KBM-7 (cell line): ENCODE results near the gene TRABD.
"Not testable (repeated sequence)": the region's sequence is repeated elsewhere in the genome, so short reads cannot be mapped to it uniquely, and the experiment has no call there.

Experiments
- DNase-seq: peaks from one replicate; pipeline ENCODE4 v3.0.0-alpha.2; 2015
- in situ Hi-C: fragments of 300-500 bp; cut with MboI; formaldehyde crosslinking; loops from 2 replicates; pipeline ENCODE4 v1.14.3; 2020; ENCODE audit warnings: low sequenced_read_pairs, low pct_unique_long_range_greater_than_20kb, mixed read lengths

Gene TRABD

DNA sequence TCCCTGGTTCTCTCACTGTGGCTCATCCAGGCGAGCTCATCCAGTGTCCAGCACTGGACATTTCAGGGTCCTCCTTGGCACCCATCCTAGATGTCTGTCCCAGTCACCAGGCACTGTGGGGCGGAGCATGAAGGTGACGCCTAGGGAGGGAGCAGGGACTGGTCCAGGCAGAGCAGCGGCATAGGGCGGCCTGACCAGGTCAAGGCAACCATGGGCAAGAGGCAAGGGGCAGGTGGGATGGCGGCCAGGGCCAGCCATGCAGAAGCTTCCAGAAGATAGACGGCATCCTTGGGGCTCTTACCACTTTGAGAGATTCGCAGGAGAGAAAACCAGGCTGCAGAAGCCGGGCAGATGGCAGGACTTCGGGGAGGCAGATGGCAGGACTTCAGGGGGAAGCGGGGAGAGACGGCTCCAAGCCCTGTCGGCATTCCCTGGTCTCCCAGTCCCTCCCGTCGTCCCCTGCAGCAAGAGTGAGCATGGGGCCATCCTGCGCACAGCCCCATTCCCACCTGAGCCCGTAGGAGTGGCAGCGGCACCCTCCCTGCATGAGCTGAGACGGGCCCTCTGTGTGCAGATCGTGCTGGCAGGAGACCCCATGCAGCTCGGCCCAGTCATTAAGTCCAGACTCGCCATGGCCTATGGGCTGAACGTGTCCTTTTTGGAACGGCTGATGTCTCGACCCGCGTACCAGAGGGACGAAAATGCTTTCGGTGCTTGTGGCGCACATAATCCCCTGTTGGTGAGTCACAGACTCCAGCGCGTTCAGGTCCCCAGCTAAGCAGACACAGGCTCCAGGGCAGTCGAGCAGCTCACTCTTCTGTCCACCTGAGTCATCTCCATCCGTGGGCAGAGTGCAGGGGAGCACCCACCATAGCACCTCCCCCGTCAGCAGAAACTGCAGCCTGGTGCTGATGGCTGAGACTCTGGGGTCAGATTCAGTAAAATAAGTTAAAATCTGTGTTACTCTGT is 35.3 kb upstream of the TRABD start:
- in situ Hi-C loops, result loop anchor here (10.0 kb wide), 1 partner anchor 54 kb away; the partner anchor contains the start of gene SELENOO
- no peak for DNase-seq

GRCh38 chr22:50151571-50152537 is 33.9 kb upstream of the TRABD start:
- in situ Hi-C loops, result loop anchor here (10.0 kb wide), 1 partner anchor 53 kb away; the partner anchor contains the start of gene SELENOO
- no peak for DNase-seq

- no peak for DNase-seq
Observed at GRCh38 chr22:50153056-50153755, 32.5 kb upstream of the TRABD start.

DNA sequence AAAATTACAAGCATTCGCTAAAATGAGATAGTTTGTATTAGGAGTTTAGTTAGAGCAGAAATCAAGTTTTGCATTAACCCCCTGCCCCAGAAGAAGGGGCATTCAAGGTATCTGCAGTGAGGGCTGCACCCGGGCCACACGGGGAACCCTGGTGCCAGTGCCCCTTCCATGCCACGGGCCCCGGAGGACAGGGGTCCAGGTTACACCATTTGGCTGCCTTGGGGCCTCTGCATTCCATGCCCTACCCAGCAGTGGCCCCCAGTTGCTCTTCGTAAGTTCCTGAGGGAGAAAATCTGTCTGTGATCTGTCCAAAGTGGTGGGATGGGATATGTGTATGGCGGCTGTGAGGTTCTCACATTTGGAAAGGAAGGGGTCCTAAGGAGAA is 32.0 kb upstream of the TRABD start:
- no peak for DNase-seq
- in situ Hi-C loops, result loop anchor here (10.0 kb wide), 1 partner anchor 51 kb away; the partner anchor contains the start of gene SELENOO

More at GRCh38 chr22:50153056-50153755, 32.5 kb upstream of the TRABD start:
- in situ Hi-C loops, result loop anchor here (10.0 kb wide), 1 partner anchor 52 kb away; the partner anchor contains the start of gene SELENOO

DNA sequence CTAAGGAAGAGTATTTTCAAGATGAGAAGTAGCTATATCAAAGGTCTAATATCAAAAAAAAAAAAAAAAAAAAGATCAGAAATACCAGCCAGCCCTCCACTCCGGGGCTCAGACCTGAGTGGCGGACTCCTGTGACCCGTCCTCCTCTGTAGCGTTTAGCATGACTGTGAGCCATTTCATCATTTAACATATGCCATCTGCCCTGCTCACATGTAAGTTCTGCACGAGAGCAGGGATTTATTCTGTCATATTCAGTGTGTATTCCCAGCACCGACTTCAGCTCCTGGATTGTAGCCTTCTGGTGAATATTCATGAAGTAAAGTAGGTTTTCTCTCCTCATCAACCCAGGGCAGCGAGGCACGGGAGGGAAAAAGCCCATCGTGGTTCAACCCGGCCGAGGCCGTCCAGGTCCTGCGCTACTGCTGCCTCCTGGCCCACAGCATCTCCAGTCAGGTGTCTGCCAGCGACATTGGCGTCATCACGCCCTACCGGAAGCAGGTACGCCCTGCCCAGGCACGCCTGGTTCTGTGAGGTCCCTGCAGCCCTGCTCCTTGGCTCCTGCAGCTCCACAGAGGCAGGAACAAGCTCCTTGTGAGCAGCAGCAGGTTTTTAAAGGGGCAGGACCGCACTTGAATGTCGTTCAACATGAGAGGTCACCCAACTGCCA is 27.9 kb upstream of the TRABD start:
- no peak for DNase-seq
- in situ Hi-C loops, result loop anchor here (10.0 kb wide), 1 partner anchor 47 kb away; the partner anchor contains the start of gene SELENOO

DNA sequence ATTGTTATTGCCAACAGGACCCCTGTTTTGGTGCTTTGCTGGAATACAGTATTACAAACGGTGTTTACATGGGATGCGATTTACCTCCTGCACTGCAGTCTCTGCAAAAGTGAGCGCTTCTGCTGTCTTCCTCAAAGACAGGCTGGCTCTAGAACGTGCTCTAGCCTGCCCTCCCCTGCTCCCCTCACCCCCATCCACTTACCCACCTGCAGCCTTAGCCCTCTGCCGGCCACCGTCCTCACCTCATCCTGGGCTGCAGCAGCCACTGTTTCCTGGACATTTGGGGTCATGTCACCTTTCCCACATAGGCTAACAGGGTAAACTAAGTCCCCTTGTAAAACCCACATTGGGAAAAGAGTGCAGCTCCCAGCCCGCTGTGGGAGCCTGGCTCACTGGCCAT is 24.8 kb upstream of the TRABD start:
- DNase-seq, result no peak
- in situ Hi-C loops, result no loop called here

DNA sequence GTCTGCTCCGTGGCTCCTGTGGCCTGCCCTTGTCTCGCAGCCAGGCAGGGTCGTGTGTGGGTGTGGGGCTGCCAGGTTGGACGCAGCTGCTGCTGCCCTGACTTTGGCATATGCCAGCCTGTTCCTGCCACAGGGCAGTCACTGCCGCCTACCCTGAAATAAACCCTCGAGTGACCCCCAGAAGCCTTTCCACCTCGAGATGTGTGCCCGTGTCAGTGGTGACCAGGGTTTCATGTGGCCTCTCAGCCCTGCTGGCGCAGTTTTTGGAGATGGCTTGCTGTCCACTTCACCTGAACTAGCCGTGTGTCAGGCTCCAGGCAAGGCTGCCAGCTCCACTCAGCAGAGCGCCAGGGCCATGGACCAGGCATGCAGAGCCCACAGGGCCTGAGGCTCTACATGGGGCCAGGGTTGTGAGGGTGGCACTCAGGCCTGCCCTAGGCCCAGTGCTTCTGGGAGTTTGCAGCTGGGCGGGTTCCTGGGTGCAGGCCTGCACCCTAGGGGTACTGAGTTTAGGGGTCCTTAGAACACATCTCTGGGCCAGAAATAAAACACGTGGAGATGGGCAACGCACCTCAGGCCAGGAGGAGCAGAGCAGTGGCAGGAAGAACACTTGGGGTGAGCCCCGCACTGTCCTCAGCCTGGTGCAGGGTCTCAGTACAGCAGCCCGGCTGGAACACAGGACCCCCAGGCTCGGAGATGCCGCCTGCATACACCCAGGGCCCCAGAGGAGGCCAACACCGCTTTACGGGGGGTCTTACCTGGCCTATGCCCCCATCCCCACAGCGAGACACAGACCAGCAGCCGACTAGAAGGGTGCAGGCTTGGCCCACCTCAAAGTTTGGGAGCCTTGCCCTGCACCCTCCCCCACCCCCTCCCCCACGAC is 24.0 kb upstream of the TRABD start:
- in situ Hi-C loops, result no loop called here
- no peak for DNase-seq

- in situ Hi-C loops, result no loop called here
- DNase-seq, result peak; percentile 51
Observed at GRCh38 chr22:50162391-50162956, 23.2 kb upstream of the TRABD start.

DNA sequence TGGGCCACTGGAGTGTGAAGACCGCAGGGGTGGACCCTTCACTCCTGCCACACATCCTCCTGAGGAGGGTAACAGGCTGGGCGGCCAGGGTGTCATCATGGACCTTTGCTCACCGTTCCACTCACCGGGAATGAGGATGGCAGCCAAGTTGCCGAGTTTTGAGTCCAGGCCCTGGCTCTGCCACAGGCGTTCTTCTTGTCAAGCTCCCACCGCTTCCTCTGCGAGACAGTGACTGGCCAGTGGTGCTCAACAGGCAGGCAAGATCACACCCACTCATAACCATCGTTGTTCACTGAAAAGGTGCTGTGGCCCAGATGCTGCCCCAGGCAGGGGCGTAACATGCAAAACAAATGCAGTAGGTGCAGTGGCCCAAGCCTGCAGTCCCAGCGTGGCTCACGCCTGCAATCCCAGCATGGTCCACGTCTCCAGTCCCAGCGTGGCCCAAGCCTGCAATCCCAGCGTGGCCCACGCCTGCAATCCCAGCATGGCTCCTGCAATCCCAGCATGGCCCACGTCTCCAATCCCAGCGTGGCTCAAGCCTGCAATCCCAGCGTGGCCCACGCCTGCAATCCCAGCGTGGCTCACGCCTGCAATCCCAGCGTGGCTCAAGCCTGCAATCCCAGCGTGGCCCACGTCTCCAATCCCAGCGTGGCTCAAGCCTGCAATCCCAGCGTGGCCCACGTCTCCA is 20.1 kb upstream of the TRABD start:
- in situ Hi-C loops, result no loop called here
- no peak for DNase-seq

- DNase-seq, result no peak
Observed at GRCh38 chr22:50167689-50168489, 17.8 kb upstream of the TRABD start.

DNA sequence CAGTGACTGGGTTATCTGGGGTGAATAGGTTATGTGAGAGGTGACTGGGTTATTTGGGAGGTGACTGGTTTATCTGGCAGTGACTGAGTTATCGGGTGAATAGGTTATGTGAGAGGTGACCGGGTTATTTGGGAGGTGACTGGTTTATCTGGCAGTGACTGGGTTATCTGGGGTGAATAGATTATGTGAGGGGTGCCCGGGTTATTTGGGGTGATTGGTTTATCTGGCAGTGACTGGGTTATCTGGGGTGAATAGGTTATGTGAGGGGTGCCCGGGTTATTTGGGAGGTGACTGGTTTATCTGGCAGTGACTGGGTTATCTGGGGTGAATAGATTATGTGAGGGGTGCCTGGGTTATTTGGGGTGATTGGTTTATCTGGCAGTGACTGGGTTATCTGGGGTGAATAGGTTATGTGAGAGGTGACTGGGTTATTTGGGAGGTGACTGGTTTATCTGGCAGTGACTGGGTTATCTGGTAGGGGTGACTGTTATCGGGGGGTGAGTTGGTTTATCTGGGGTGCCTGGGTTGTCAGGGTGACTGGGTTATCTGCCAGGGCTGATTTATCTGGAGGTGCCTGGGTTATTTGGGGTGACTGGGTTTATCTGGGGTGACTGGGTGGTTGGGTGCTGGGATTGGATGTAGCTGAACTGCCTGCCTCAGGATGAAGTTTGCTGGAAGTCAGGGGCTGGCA is 17.1 kb upstream of the TRABD start:
- DNase-seq, in situ Hi-C loops: not testable (repeated sequence)

More at GRCh38 chr22:50167689-50168489, 17.8 kb upstream of the TRABD start:
- in situ Hi-C loops, result no loop called here

- DNase-seq, result no peak
- in situ Hi-C loops, result no loop called here
Observed at GRCh38 chr22:50169181-50169759, 16.4 kb upstream of the TRABD start.

GRCh38 chr22:50169774-50170341 is 15.9 kb upstream of the TRABD start:
- peak; percentile 51 for DNase-seq

DNA sequence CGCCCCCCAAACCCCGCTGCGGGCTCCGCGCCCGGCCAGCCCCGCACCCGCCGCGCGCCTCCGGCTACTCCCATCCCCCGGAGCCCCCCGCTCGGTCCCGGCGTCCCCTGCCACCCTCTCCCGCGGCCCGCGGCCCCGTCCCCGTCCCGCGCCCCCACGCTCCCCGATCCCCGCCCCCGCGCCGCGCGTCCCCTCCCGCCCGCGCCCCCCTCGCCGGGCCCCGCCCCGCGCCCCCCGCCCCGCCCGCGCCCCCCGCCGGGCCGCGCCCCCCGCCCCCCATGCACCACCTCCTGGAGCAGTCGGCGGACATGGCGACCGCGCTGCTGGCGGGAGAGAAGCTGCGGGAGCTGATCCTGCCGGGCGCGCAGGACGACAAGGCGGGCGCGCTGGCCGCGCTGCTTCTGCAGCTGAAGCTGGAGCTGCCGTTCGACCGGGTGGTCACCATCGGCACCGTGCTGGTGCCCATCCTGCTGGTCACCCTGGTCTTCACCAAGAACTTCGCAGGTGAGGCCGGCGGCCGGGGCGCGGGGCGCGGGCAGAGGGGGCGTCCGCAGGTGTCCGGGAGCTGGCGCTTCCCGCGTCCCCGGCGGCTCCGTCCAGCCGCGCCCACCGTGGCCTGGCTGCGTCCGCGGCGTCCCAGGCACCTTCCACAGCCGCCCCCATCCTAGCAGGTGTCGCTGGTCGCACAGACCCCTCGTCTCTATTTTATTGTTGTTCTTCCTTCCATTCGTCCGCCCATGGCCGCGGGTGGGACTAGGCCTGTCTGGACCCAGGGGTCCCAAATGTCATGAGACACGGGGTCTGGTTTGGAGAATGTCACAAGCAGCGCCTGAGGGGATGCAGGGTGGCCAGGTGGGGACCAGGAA is 15.0 kb upstream of the TRABD start, which contains the start of gene PANX2:
PANX2 (plus strand) TSS at position 279 of the 866 bp plus-strand sequence; CDS start at position 279, 0 bp downstream.
- in situ Hi-C loops, result no loop called here
- DNase-seq, result no peak

More at GRCh38 chr22:50169774-50170341, 15.9 kb upstream of the TRABD start:
- in situ Hi-C loops, result no loop called here
